ENCODE measurements around the gene PAX2.

The PAX2 gene

DNA sequence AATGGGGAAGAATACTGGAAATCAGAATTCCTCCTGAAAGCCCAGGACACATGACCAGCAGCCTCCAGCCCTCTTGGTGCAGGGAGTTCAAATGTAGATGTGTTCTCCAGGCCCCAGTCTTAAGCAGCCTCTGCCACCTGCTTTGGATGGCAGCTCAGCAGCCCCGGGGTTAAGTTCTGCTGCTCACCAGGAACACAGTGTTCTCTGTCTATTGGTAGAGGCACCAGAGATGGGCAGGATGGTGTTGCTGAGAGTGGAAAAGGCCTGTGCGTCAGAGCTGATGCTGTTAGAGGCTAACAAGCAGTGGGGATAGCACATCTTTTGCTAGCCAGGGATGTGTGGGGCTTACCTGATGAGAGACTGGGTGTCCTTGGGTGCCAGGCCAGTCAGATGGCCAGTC, 56.8 kb downstream of the PAX2 start:
- Histone ChIP-seq H3K4me2 (ENCODE audit: low read depth, low read length, poor library complexity, severe bottlenecking) (no peak overlapping the region), H3K9me3 (ENCODE audit: insufficient read depth, low read length) (no peaks in the 10 kb centered on the region), H4K20me1 (ENCODE audit: low read depth, low read length) (no peaks in the 10 kb centered on the region), H3K36me3 (ENCODE audit: low read length) (no peaks in the 10 kb centered on the region), H3K4me3 (ENCODE audit: insufficient read depth, low read length, poor library complexity, severe bottlenecking) (no peak overlapping the region), H3K79me2 (ENCODE audit: insufficient read depth, low read length) (no peaks in the 10 kb centered on the region), H3K9ac (ENCODE audit: low read length) (no peak overlapping the region), H3K27me3 (ENCODE audit: low read length) (no peaks in the 10 kb centered on the region), H3K27ac (ENCODE audit: low read depth, low read length) (no peak overlapping the region), H3K9me2 (replicated peaks; ENCODE audit: insufficient read depth, low read length) (no peaks in the 10 kb centered on the region), H3F3A (ENCODE audit: insufficient read depth) (no peaks in the 10 kb centered on the region), H2AFZ (ENCODE audit: low read depth, low read length, severe bottlenecking) (no peak overlapping the region)
- TF ChIP-seq EZH2phosphoT487 (conservative IDR thresholded peaks at IDR 0.05; ENCODE audit: low read length), result no peak
- TF ChIP-seq, protein P1, sequence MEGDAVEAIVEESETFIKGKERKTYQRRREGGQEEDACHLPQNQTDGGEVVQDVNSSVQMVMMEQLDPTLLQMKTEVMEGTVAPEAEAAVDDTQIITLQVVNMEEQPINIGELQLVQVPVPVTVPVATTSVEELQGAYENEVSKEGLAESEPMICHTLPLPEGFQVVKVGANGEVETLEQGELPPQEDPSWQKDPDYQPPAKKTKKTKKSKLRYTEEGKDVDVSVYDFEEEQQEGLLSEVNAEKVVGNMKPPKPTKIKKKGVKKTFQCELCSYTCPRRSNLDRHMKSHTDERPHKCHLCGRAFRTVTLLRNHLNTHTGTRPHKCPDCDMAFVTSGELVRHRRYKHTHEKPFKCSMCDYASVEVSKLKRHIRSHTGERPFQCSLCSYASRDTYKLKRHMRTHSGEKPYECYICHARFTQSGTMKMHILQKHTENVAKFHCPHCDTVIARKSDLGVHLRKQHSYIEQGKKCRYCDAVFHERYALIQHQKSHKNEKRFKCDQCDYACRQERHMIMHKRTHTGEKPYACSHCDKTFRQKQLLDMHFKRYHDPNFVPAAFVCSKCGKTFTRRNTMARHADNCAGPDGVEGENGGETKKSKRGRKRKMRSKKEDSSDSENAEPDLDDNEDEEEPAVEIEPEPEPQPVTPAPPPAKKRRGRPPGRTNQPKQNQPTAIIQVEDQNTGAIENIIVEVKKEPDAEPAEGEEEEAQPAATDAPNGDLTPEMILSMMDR (IDR thresholded peaks at IDR 0.05; ENCODE audit: insufficient read depth, low read length, poor library complexity, severe bottlenecking), result no peak

DNA sequence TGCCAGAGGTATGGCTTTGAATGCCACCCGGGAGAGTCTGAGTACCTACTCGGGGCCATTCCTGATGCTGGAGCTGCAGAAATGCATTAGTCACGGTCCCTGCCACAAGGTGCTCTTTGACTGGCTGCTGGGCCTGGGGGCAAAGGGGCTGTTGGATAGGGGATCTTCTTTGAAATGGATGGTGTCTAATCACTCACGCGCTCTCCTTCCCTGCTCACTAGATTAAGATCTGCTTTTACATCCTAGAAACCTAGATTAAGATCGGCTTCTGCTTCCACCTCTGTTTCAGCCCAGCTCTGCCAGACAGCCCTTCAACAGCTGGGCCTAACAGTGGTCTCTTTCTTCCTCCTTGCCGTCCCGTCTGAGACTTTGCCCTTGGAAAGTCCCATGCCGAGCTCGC, 57.2 kb downstream of the PAX2 start:
- H3K27me3 ChIP-seq (ENCODE audit: low read length), result no peaks in the 10 kb centered on the region
- H3K9me2 ChIP-seq (replicated peaks; ENCODE audit: insufficient read depth, low read length), result no peaks in the 10 kb centered on the region
- no peak overlapping the region for H2AFZ ChIP-seq (ENCODE audit: low read depth, low read length, severe bottlenecking)
- H4K20me1 ChIP-seq (ENCODE audit: low read depth, low read length), result no peaks in the 10 kb centered on the region
- no peaks in the 10 kb centered on the region for H3K9me3 ChIP-seq (ENCODE audit: insufficient read depth, low read length)
- TF ChIP-seq, protein P1 (IDR thresholded peaks at IDR 0.05; ENCODE audit: insufficient read depth, low read length, poor library complexity, severe bottlenecking), result no peak
- TF ChIP-seq EZH2phosphoT487 (conservative IDR thresholded peaks at IDR 0.05; ENCODE audit: low read length), result no peak
- no peak overlapping the region for H3K9ac ChIP-seq (ENCODE audit: low read length)
- no peaks in the 10 kb centered on the region for H3K36me3 ChIP-seq (ENCODE audit: low read length)
- H3K27ac ChIP-seq (ENCODE audit: low read depth, low read length), result no peak overlapping the region
- H3F3A ChIP-seq (ENCODE audit: insufficient read depth), result no peaks in the 10 kb centered on the region
- no peaks in the 10 kb centered on the region for H3K79me2 ChIP-seq (ENCODE audit: insufficient read depth, low read length)
- no peak overlapping the region for H3K4me3 ChIP-seq (ENCODE audit: insufficient read depth, low read length, poor library complexity, severe bottlenecking)
- H3K4me2 ChIP-seq (ENCODE audit: low read depth, low read length, poor library complexity, severe bottlenecking), result no peak overlapping the region

DNA sequence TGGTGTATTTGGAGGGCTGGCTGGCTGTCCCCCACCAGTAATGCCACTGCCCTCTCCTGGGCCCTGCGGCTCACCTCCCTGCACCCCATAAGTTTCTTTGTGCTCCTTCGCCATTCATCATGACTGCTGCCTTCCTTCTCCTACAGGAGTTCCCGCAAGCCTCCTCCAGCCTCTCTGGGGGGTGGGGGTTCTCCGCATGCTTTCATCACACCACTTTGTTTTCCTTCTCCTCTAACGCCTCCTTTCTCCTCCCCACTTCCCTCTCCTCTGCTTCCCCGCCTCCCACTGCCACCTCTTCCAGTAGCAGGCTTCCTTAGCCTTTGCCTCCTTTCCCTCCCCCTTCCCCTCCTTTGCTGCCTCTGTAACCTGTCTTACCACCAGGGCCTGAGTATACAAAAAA, 58.1 kb downstream of the PAX2 start:
- no peaks in the 10 kb centered on the region for H3K79me2 ChIP-seq (ENCODE audit: insufficient read depth, low read length)
- no peak overlapping the region for H3K4me2 ChIP-seq (ENCODE audit: low read depth, low read length, poor library complexity, severe bottlenecking)
- H3K4me3 ChIP-seq (ENCODE audit: insufficient read depth, low read length, poor library complexity, severe bottlenecking), result no peak overlapping the region
- H2AFZ ChIP-seq (ENCODE audit: low read depth, low read length, severe bottlenecking), result no peak overlapping the region
- no peaks in the 10 kb centered on the region for H3K9me2 ChIP-seq (replicated peaks; ENCODE audit: insufficient read depth, low read length)
- no peaks in the 10 kb centered on the region for H3K36me3 ChIP-seq (ENCODE audit: low read length)
- no peak overlapping the region for H3K27ac ChIP-seq (ENCODE audit: low read depth, low read length)
- H3F3A ChIP-seq (ENCODE audit: insufficient read depth), result no peaks in the 10 kb centered on the region
- no peaks in the 10 kb centered on the region for H4K20me1 ChIP-seq (ENCODE audit: low read depth, low read length)
- H3K9me3 ChIP-seq (ENCODE audit: insufficient read depth, low read length), result no peaks in the 10 kb centered on the region
- H3K27me3 ChIP-seq (ENCODE audit: low read length), result no peaks in the 10 kb centered on the region
- no peak overlapping the region for H3K9ac ChIP-seq (ENCODE audit: low read length)
- TF ChIP-seq EZH2phosphoT487 (conservative IDR thresholded peaks at IDR 0.05; ENCODE audit: low read length), result no peak
- TF ChIP-seq, protein P1 (IDR thresholded peaks at IDR 0.05; ENCODE audit: insufficient read depth, low read length, poor library complexity, severe bottlenecking), result no peak
